Keratinocyte (primary cell): ENCODE data around the gene TLR9.

ENCODE experiments used
- CTCF ChIP-seq, 3 experiments: IDR thresholded peaks in 1 of 3; conservative IDR thresholded peaks in 1 of 3; optimal IDR thresholded peaks in 1 of 3; 2 replicates in 2 of 3; 3 replicates in 1 of 3; pipeline versions ENCODE3 to v1.5.1; 2011; ENCODE audit warnings: low read length in 3 of 3, mild to moderate bottlenecking in 3 of 3, moderate library complexity in 2 of 3, control low read depth in 1 of 3, inconsistent platforms in 1 of 3; ENCODE audit not compliant: insufficient read depth in 2 of 3; ENCODE audit errors: extremely low read depth in 1 of 3
- EZH2 ChIP-seq: IDR thresholded peaks from one replicate; pipeline ENCODE4 v1.6.1; 2012; ENCODE audit warnings: inconsistent platforms, mild to moderate bottlenecking, low read length, moderate library complexity

DNA sequence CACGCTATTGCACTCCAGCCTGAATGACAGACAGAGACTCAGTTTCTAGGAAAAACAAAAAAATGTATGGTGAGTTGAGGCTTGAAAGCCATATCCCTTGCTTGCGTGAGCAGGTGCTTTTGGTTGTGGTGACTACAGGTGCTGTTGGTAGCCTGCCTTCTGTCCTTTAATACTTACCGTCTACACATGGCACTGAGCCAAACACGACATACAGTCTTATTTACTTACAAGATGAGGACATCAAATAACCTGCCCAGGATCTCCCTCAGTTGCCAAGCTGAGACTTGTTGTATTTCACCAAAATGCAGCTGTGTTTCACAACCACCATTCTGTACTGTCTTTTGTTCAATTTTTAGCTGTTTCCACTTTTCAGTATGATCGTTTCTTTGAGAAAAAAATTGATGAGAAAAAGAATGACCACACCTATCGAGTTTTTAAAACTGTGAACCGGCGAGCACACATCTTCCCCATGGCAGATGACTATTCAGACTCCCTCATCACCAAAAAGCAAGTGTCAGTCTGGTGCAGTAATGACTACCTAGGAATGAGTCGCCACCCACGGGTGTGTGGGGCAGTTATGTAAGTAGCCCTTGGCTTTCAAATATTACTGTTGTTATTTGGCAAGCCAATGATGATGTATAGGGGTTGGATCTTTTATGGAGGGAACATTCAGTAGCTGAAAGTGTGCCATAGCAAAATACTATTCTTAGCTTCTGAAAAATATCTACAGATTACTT lies 20.9 kb downstream of the TLR9 start:
- TF ChIP-seq CTCF (optimal IDR thresholded peaks at IDR 0.05 in 1 of 3, IDR thresholded peaks at IDR 0.05 in 1 of 3, conservative IDR thresholded peaks at IDR 0.05 in 1 of 3; ENCODE audit: extremely low read depth in 1 of 3, insufficient read depth in 2 of 3, low read length in 3 of 3) (no peak), EZH2 (no peak)
